ENCODE data around the gene ZNF592.
"Not testable (repeated sequence)": the region's sequence is repeated elsewhere in the genome, so short reads cannot be mapped to it uniquely, and the experiment has no call there.

ZNF592 gene

GRCh38 chr15:84725001-84725491 lies 23.3 kb upstream of the ZNF592 start:
- 0 out of 2 replicates have a peak, but pooled peaks cover 3% of the 10 kb centered on the region for H3K4me1 ChIP-seq (ENCODE audit: control insufficient read depth, insufficient read depth, low read length)
- no peaks in the 10 kb centered on the region for H3K36me3 ChIP-seq (ENCODE audit: control insufficient read depth, insufficient read depth, low read length)
- H3K4me3 ChIP-seq (ENCODE audit: low read depth, low read length): no peak overlapping the region
- no peaks in the 10 kb centered on the region for H3K27me3 ChIP-seq (ENCODE audit: control insufficient read depth, insufficient read depth, low read length)
- H3K27ac ChIP-seq (ENCODE audit: low read depth, low read length): no peak overlapping the region
- H3K9ac ChIP-seq (ENCODE audit: low read depth, low read length): no peak overlapping the region
- H3K9me3 ChIP-seq (ENCODE audit: control insufficient read depth, insufficient read depth, low read length): no peaks in the 10 kb centered on the region

- Histone ChIP-seq H3K9me3 (ENCODE audit: control insufficient read depth, insufficient read depth, low read length) (no peaks in the 10 kb centered on the region), H3K36me3 (ENCODE audit: control insufficient read depth, insufficient read depth, low read length) (no peaks in the 10 kb centered on the region), H3K27ac (ENCODE audit: low read depth, low read length) (no peak overlapping the region), H3K27me3 (ENCODE audit: control insufficient read depth, insufficient read depth, low read length) (no peaks in the 10 kb centered on the region), H3K9ac (ENCODE audit: low read depth, low read length) (no peak overlapping the region), H3K4me1 (ENCODE audit: control insufficient read depth, insufficient read depth, low read length) (no peaks in the 10 kb centered on the region), H3K4me3 (ENCODE audit: low read depth, low read length) (no peak overlapping the region)
Measured at GRCh38 chr15:84727429-84727828, 21.0 kb upstream of the ZNF592 start.

GRCh38 chr15:84731774-84732173 lies 16.6 kb upstream of the ZNF592 start:
- H3K4me1 ChIP-seq (ENCODE audit: control insufficient read depth, insufficient read depth, low read length): peaks cover 8% of the 10 kb centered on the region
- H3K9ac ChIP-seq (ENCODE audit: low read depth, low read length): no peak overlapping the region
- H3K4me3 ChIP-seq (ENCODE audit: low read depth, low read length): no peak overlapping the region
- H3K36me3 ChIP-seq (ENCODE audit: control insufficient read depth, insufficient read depth, low read length): no peaks in the 10 kb centered on the region
- no peak overlapping the region for H3K27ac ChIP-seq (ENCODE audit: low read depth, low read length)
- H3K27me3 ChIP-seq (ENCODE audit: control insufficient read depth, insufficient read depth, low read length): no peaks in the 10 kb centered on the region
- H3K9me3 ChIP-seq (ENCODE audit: control insufficient read depth, insufficient read depth, low read length): no peaks in the 10 kb centered on the region

- no peaks in the 10 kb centered on the region for H3K27me3 ChIP-seq (ENCODE audit: control insufficient read depth, insufficient read depth, low read length)
- H3K4me3 ChIP-seq (ENCODE audit: low read depth, low read length): peak overlapping the region; percentile 31
- no peaks in the 10 kb centered on the region for H3K36me3 ChIP-seq (ENCODE audit: control insufficient read depth, insufficient read depth, low read length)
- peaks cover 8% of the 10 kb centered on the region for H3K4me1 ChIP-seq (ENCODE audit: control insufficient read depth, insufficient read depth, low read length)
- H3K9me3 ChIP-seq (ENCODE audit: control insufficient read depth, insufficient read depth, low read length): no peaks in the 10 kb centered on the region
- no peak overlapping the region; the same call in 1 of the 2 replicates for H3K9ac ChIP-seq (ENCODE audit: low read depth, low read length)
- peak overlapping the region; percentile 85 for H3K27ac ChIP-seq (ENCODE audit: low read depth, low read length)
Measured at GRCh38 chr15:84734794-84735479, 13.5 kb upstream of the ZNF592 start.

GRCh38 chr15:84735480-84736061 lies 12.8 kb upstream of the ZNF592 start:
- H3K27me3 ChIP-seq (ENCODE audit: control insufficient read depth, insufficient read depth, low read length); H3K9ac ChIP-seq (ENCODE audit: low read depth, low read length); H3K4me1 ChIP-seq (ENCODE audit: control insufficient read depth, insufficient read depth, low read length); H3K36me3 ChIP-seq (ENCODE audit: control insufficient read depth, insufficient read depth, low read length); H3K9me3 ChIP-seq (ENCODE audit: control insufficient read depth, insufficient read depth, low read length): not testable (repeated sequence)
- peak overlapping the region; percentile 31 for H3K4me3 ChIP-seq (ENCODE audit: low read depth, low read length)
- peak overlapping the region; percentile 85 for H3K27ac ChIP-seq (ENCODE audit: low read depth, low read length)

GRCh38 chr15:84736375-84736774 lies 12.0 kb upstream of the ZNF592 start:
- Histone ChIP-seq H3K4me1 (ENCODE audit: control insufficient read depth, insufficient read depth, low read length) (peaks cover 8% of the 10 kb centered on the region), H3K9ac (ENCODE audit: low read depth, low read length) (no peak overlapping the region), H3K27ac (ENCODE audit: low read depth, low read length) (no peak overlapping the region), H3K9me3 (ENCODE audit: control insufficient read depth, insufficient read depth, low read length) (no peaks in the 10 kb centered on the region), H3K27me3 (ENCODE audit: control insufficient read depth, insufficient read depth, low read length) (no peaks in the 10 kb centered on the region), H3K4me3 (ENCODE audit: low read depth, low read length) (no peak overlapping the region), H3K36me3 (ENCODE audit: control insufficient read depth, insufficient read depth, low read length) (no peaks in the 10 kb centered on the region)

DNA sequence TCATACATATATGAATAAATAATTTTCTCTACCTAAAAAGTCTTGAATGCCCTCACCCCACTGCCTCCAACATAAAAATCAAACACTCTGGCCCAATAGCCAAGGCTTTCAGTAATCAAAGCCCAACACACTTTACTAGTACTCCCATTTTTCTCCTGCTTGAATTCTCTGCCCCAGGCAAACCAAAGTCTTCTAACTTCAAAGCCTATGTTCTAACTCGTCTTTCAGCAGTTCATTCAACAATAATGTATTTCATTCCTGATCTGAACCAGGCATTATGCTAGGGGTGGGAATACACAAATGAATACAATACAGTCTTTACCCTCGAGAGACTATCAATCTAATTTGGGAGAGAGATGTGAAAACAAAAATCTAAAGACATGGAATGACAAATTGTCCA lies 11.4 kb upstream of the ZNF592 start:
- Histone ChIP-seq H3K27ac (ENCODE audit: low read depth, low read length) (no peak overlapping the region), H3K4me3 (ENCODE audit: low read depth, low read length) (no peak overlapping the region), H3K36me3 (ENCODE audit: control insufficient read depth, insufficient read depth, low read length) (no peaks in the 10 kb centered on the region), H3K9ac (ENCODE audit: low read depth, low read length) (no peak overlapping the region), H3K9me3 (ENCODE audit: control insufficient read depth, insufficient read depth, low read length) (no peaks in the 10 kb centered on the region), H3K27me3 (ENCODE audit: control insufficient read depth, insufficient read depth, low read length) (no peaks in the 10 kb centered on the region), H3K4me1 (ENCODE audit: control insufficient read depth, insufficient read depth, low read length) (peaks cover 8% of the 10 kb centered on the region)

DNA sequence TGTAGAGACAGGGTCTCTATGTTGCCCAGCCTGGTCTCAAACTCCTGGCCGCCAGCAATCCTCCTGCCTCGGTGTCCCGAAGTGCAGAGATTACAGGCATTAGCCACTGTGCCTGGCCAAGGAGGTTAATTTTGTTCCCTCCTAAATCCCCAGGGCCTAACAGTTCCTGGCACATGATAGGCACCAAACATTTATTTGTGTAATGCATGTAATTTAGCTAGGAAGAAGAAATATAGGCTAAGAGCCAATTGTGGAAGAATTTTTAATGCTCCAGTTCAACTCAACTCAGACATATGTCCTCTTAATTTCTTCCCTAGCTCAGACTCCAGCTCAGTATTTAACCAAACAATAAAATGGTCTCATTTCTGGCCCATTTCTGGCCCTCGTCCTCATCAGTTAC lies 7.7 kb upstream of the ZNF592 start:
- H3K36me3 ChIP-seq (ENCODE audit: control insufficient read depth, insufficient read depth, low read length): no peaks in the 10 kb centered on the region
- no peak overlapping the region for H3K27ac ChIP-seq (ENCODE audit: low read depth, low read length)

GRCh38 chr15:84741121-84741520 lies 7.3 kb upstream of the ZNF592 start:
- no peak overlapping the region for H3K27ac ChIP-seq (ENCODE audit: low read depth, low read length)
- no peaks in the 10 kb centered on the region for H3K27me3 ChIP-seq (ENCODE audit: control insufficient read depth, insufficient read depth, low read length)
- H3K36me3 ChIP-seq (ENCODE audit: control insufficient read depth, insufficient read depth, low read length): no peaks in the 10 kb centered on the region
- H3K9ac ChIP-seq (ENCODE audit: low read depth, low read length): no peak overlapping the region
- no peaks in the 10 kb centered on the region for H3K9me3 ChIP-seq (ENCODE audit: control insufficient read depth, insufficient read depth, low read length)
- H3K4me3 ChIP-seq (ENCODE audit: low read depth, low read length): no peak overlapping the region
- no peaks in the 10 kb centered on the region for H3K4me1 ChIP-seq (ENCODE audit: control insufficient read depth, insufficient read depth, low read length)

More for the DNA sequence above, 7.7 kb upstream of the ZNF592 start:
- Histone ChIP-seq H3K9ac (ENCODE audit: low read depth, low read length) (no peak overlapping the region), H3K27me3 (ENCODE audit: control insufficient read depth, insufficient read depth, low read length) (no peaks in the 10 kb centered on the region), H3K9me3 (ENCODE audit: control insufficient read depth, insufficient read depth, low read length) (no peaks in the 10 kb centered on the region), H3K4me1 (ENCODE audit: control insufficient read depth, insufficient read depth, low read length) (no peaks in the 10 kb centered on the region), H3K4me3 (ENCODE audit: low read depth, low read length) (no peak overlapping the region)

DNA sequence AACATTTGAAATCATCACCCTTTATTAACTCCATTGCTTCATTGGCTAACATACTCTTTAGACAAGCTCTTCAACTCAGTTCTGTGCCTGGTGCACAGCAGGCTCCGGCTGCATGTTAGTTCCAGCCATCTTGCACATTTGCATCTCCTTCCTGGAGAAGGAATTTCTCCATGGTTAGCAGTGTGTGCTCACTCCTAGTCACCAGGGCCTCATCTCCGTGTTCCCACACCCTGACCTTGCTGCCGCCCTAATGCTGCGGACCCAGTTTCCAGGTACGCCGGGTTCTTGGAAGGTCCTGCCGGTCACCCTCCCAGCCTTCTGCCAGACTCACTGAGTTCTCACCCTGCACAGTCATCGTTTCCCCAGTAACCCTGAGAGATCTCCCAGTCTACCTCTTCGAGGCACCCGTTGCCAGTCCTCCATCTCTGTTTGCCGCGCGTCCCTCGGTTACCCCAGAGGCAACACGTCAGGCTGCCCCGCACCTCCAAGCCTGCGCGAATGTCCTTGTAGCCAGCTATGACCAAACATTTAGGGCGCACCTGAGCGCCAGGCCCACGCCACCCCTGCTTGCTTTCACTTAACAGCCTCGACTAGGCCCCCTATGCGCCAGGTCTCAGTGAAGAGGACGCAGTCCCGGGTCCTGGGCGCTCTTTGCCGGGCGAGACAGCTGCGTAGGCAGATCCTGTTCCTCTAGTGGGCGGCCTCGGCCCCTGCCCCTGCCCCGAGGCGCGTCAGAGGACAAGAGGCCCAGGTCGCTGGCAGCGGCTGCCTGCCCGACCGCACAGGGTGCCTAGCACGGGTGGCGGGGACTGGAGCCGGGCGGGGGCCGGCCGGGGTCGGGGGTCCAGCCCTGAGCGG lies 747 bp upstream of the ZNF592 start:
- peak overlapping the region; percentile 85 for H3K27ac ChIP-seq (ENCODE audit: low read depth, low read length)
- H3K4me1 ChIP-seq (ENCODE audit: control insufficient read depth, insufficient read depth, low read length): peaks cover 12% of the 10 kb centered on the region

More for the DNA sequence above, 747 bp upstream of the ZNF592 start:
- H3K9ac ChIP-seq (ENCODE audit: low read depth, low read length): peak overlapping the region; percentile 76
- no peaks in the 10 kb centered on the region for H3K27me3 ChIP-seq (ENCODE audit: control insufficient read depth, insufficient read depth, low read length)
- H3K9me3 ChIP-seq (ENCODE audit: control insufficient read depth, insufficient read depth, low read length): no peaks in the 10 kb centered on the region
- H3K4me3 ChIP-seq (ENCODE audit: low read depth, low read length): peak overlapping the region; percentile 73
- no peaks in the 10 kb centered on the region for H3K36me3 ChIP-seq (ENCODE audit: control insufficient read depth, insufficient read depth, low read length)
